K562 (cell line): ENCODE data around the gene TRIM44. TPM values are rescaled to one million over a fixed set of nuclear protein-coding genes. Genes with fewer than 3 reads are reported as not detected.

ENCODE experiments used
- ARID3A ChIP-seq: IDR thresholded peaks from 2 replicates; pipeline ENCODE4 v1.6.1; 2012; ENCODE audit warnings: low read depth, low read length, improper control_type of control experiment, borderline replicate concordance
- ATF3 ChIP-seq, 2 experiments: fragments of 450-650 bp in 1 of 2; sonication (generic) in 1 of 2; formaldehyde crosslinking in 1 of 2; IDR thresholded peaks in 1 of 2; conservative IDR thresholded peaks in 1 of 2; 2 replicates each; pipeline versions ENCODE4 v1.6.1 to v1.8.1; 2016 to 2023; ENCODE audit warnings: mild to moderate bottlenecking in 2 of 2, moderate library complexity in 2 of 2, inconsistent platforms in 1 of 2, missing genetic modification reagents in 1 of 2
- CCAR2 ChIP-seq: fragments of 200-400 bp; formaldehyde crosslinking; IDR thresholded peaks from 2 replicates; pipeline ENCODE4 v1.6.1; 2017; ENCODE audit warnings: mild to moderate bottlenecking, low read depth, low read length
- CCNT2 ChIP-seq: IDR thresholded peaks from 2 replicates; pipeline ENCODE4 v1.6.1; 2011; ENCODE audit warnings: borderline replicate concordance, low read depth, mild to moderate bottlenecking, moderate library complexity, mixed read lengths, low read length; ENCODE audit not compliant: insufficient read length; ENCODE audit errors: extremely low read depth
- ELF2 ChIP-seq: fragments of 250-450 bp; sonication (Bioruptor Pico); IDR thresholded peaks from 2 replicates; pipeline ENCODE4 v1.5.0; 2021; ENCODE audit warnings: mild to moderate bottlenecking
- ETS1 ChIP-seq: conservative IDR thresholded peaks from 2 replicates; pipeline ENCODE4 v1.6.1; 2011; ENCODE audit warnings: low read depth, mild to moderate bottlenecking, low read length; ENCODE audit not compliant: control insufficient read depth
- HDAC2 ChIP-seq: fragments of 450-650 bp; IDR thresholded peaks from 2 replicates; pipeline ENCODE4 v1.6.1; 2016; ENCODE audit warnings: mild to moderate bottlenecking
- HMG20B ChIP-seq: fragments of 250-450 bp; sonication (Bioruptor Pico); IDR thresholded peaks from 2 replicates; pipeline ENCODE4 v1.5.0; 2021; ENCODE audit warnings: mild to moderate bottlenecking
- MEF2A ChIP-seq: IDR thresholded peaks from 2 replicates; pipeline ENCODE4 v1.6.1; 2011; ENCODE audit warnings: low read depth, mild to moderate bottlenecking, low read length, moderate library complexity; ENCODE audit not compliant: control insufficient read depth
- MNT ChIP-seq, 2 experiments: fragments of 450-650 bp; conservative IDR thresholded peaks; 2 replicates each; pipeline ENCODE4 v1.6.1; 2017; ENCODE audit warnings: mild to moderate bottlenecking in 2 of 2, moderate library complexity in 2 of 2
- NBN ChIP-seq: fragments of 450-650 bp; IDR thresholded peaks from 2 replicates; pipeline ENCODE4 v1.6.1; 2016; ENCODE audit warnings: low read depth, mild to moderate bottlenecking
- NELFE ChIP-seq: IDR thresholded peaks from 2 replicates; pipeline ENCODE4 v1.6.1; 2011; ENCODE audit warnings: mild to moderate bottlenecking; ENCODE audit not compliant: insufficient read depth, insufficient read length
- RBM39 ChIP-seq: fragments of 200-400 bp; formaldehyde crosslinking; optimal IDR thresholded peaks from 2 replicates; pipeline ENCODE3; 2018; ENCODE audit warnings: low read depth, low read length
- SMAD4 ChIP-seq: fragments of 250-450 bp; sonication (Bioruptor Pico); conservative IDR thresholded peaks from 2 replicates; pipeline ENCODE4 v1.8.0; 2021; ENCODE audit warnings: inconsistent platforms, mild to moderate bottlenecking, moderate library complexity
- YBX1 ChIP-seq: fragments of 450-650 bp; IDR thresholded peaks from 2 replicates; pipeline ENCODE4 v1.7.1; 2016; ENCODE audit warnings: mild to moderate bottlenecking
- ZBTB49 ChIP-seq: sonication (generic); formaldehyde crosslinking; IDR thresholded peaks from 2 replicates; pipeline ENCODE4 v1.8.0; 2022; ENCODE audit warnings: missing genetic modification reagents, mild to moderate bottlenecking, borderline replicate concordance
- ZFX ChIP-seq: sonication (generic); formaldehyde crosslinking; IDR thresholded peaks from 2 replicates; pipeline ENCODE4 v1.8.0; 2022; ENCODE audit warnings: mild to moderate bottlenecking, missing genetic modification reagents, moderate library complexity
- ZNF212 ChIP-seq: fragments of 450-650 bp; formaldehyde crosslinking; IDR thresholded peaks from 2 replicates; pipeline ENCODE4 v1.4.0; 2020; ENCODE audit warnings: mild to moderate bottlenecking
- ZNF23 ChIP-seq: fragments of 250-450 bp; sonication (Bioruptor Pico); IDR thresholded peaks from 2 replicates; pipeline ENCODE4 v1.4.0; 2020; ENCODE audit warnings: mild to moderate bottlenecking
- ZNF253 ChIP-seq: fragments of 250-450 bp; sonication (Bioruptor Pico); conservative IDR thresholded peaks from 2 replicates; pipeline ENCODE4 v1.6.1; 2021; ENCODE audit warnings: mild to moderate bottlenecking
- ZNF668 ChIP-seq: fragments of 250-450 bp; sonication (Bioruptor Pico); IDR thresholded peaks from 2 replicates; pipeline ENCODE4 v1.8.0; 2022; ENCODE audit warnings: mild to moderate bottlenecking, inconsistent platforms
- polyA plus RNA-seq, 8 experiments: library from polyadenylated mRNA; depleted of rRNA in 4 of 8; stranded (reverse) in 5 of 8; unstranded in 3 of 8; fragments of >200 nt; fragmentation: Nextera tagmentation in 2 of 8; fragmentation: Illumina TruSeq in 1 of 8; extraction: Ambion mirVana in 2 of 8; extraction: Trizol in 1 of 8; gene quantifications; 2 replicates each; pipeline versions ENCODE4 v1.2.1 to v1.2.3, GENCODE V29; 2011 to 2014; ENCODE audit warnings: inconsistent platforms in 1 of 8, missing spikeins in 1 of 8
- total RNA-seq, 7 experiments: library from RNA; depleted of rRNA in 6 of 7; stranded (reverse); fragments of >200 nt in 6 of 7; fragmentation: Illumina TruSeq in 2 of 7; extraction: Trizol in 2 of 7; gene quantifications; 2 replicates each; pipeline versions ENCODE4 v1.2.1 to v1.2.3, GENCODE V29; 2011 to 2021; ENCODE audit warnings: low replicate concordance in 1 of 7

TRIM44 gene
- total and polyA plus RNA-seq, 9 of the 15 experiments (the other 6 are each of a cell fraction or from before 2014, with no cell fraction given) = 8.3 to 105 (median 37.2) TPM

GRCh38 chr11:35663408-35663702, 780 bp downstream of the TRIM44 start (continued):
- TF ChIP-seq ARID3A = no peak
- no peak for TF ChIP-seq NBN
- no peak for TF ChIP-seq ZNF23
- no peak for TF ChIP-seq ATF3 (IDR thresholded peaks at IDR 0.05)
- no peak for TF ChIP-seq ATF3 (CRISPR knock-in tag; conservative IDR thresholded peaks at IDR 0.05)
- no peak for TF ChIP-seq ZFX (CRISPR knock-in tag)
- no peak for TF ChIP-seq YBX1
- TF ChIP-seq CCNT2 = no peak
- no peak for TF ChIP-seq CCAR2
- no peak for TF ChIP-seq MNT (conservative IDR thresholded peaks at IDR 0.05)
- TF ChIP-seq SMAD4 = no peak
- TF ChIP-seq ZBTB49 = no peak
- no peak for TF ChIP-seq HMG20B (CRISPR knock-in tag)
- no peak for TF ChIP-seq NELFE
- no peak for TF ChIP-seq MEF2A
- TF ChIP-seq ZNF668 (CRISPR knock-in tag) = no peak
- TF ChIP-seq ZNF212 = no peak
- no peak for TF ChIP-seq ELF2 (CRISPR knock-in tag)
- 0 out of 2 replicates have a peak, but pooled peaks have one; percentile 11 for TF ChIP-seq ETS1
- TF ChIP-seq ZNF253 (CRISPR knock-in tag) = no peak
- TF ChIP-seq HDAC2 = peak; percentile 78; the same call in 1 of the 2 replicates
- TF ChIP-seq RBM39 = no peak
